Esophagus muscularis mucosa (tissue), 4 donors: ENCODE results near the gene BRAT1. TPM values are rescaled to one million over a fixed set of nuclear protein-coding genes. Genes with fewer than 3 reads are reported as not detected.
A peak's percentile ranks its signal among the peaks of the same experiment; 100 is the strongest.

ENCODE experiments used
- DNase-seq: peaks from one replicate; pipeline ENCODE4 v3.0.0-alpha.2; 2017; ENCODE audit errors: extremely low spot score
- H3K27ac ChIP-seq, 4 donors: fragments of 200-600 bp; sonication (generic); replicated peaks in 1 of 4; 1 replicate in 3 of 4; 2 replicates in 1 of 4; pipeline ENCODE4 v1.5.1; 2016 to 2019; ENCODE audit warnings: mild to moderate bottlenecking in 1 of 4
- H3K27me3 ChIP-seq, 4 donors: fragments of 200-600 bp; sonication (generic); one replicate each; pipeline versions ENCODE4 v1.5.1 to v1.6.0; 2016 to 2019
- H3K36me3 ChIP-seq, 4 donors: fragments of 200-600 bp; sonication (generic); one replicate each; pipeline ENCODE4 v1.5.1; 2016 to 2019
- H3K4me1 ChIP-seq, 4 donors: fragments of 200-600 bp; sonication (generic); one replicate each; pipeline ENCODE4 v1.5.1; 2016 to 2019
- H3K4me3 ChIP-seq, 4 donors: fragments of 200-600 bp; sonication (generic); 1 replicate in 2 of 4; 2 replicates in 2 of 4; pipeline ENCODE4 v1.5.1; 2016 to 2019; ENCODE audit warnings: mild to moderate bottlenecking in 4 of 4, moderate library complexity in 1 of 4
- H3K9me3 ChIP-seq, 4 donors: fragments of 200-600 bp; sonication (generic); 1 replicate in 3 of 4; 2 replicates in 1 of 4; pipeline ENCODE4 v1.5.1; 2016 to 2019
- CTCF ChIP-seq, 3 experiments: fragments of 200-600 bp in 2 of 3; fragments of 450-650 bp in 1 of 3; sonication (generic) in 2 of 3; IDR thresholded peaks; one replicate each; pipeline ENCODE4 v1.5.1; 2017 to 2019; ENCODE audit warnings: antibody characterized with exemption in 3 of 3, mild to moderate bottlenecking in 2 of 3, moderate library complexity in 1 of 3
- EP300 ChIP-seq: sonication (generic); formaldehyde crosslinking; IDR thresholded peaks from one replicate; pipeline ENCODE4 v1.6.1; 2017; ENCODE audit warnings: antibody characterized with exemption
- POLR2A ChIP-seq: fragments of 450-650 bp; IDR thresholded peaks from one replicate; pipeline ENCODE4 v1.6.1; 2017; ENCODE audit warnings: antibody characterized with exemption, moderate library complexity, mild to moderate bottlenecking, low read depth
- POLR2AphosphoS5 ChIP-seq, 2 donors: sonication (generic); formaldehyde crosslinking; IDR thresholded peaks; one replicate each; pipeline ENCODE4 v1.6.1; 2017; ENCODE audit warnings: antibody characterized with exemption in 2 of 2
- WGBS: methylation state at CpG from one replicate; pipeline ENCODE4 v1.1.5; 2018; 5-methylcytosine and 5-hydroxymethylcytosine counted together
- intact Hi-C: fragments of 100-400 bp; cut with DNase I; formaldehyde crosslinking; loops from one replicate; pipeline ENCODE4 v1.15.1; 2023
- total RNA-seq, 4 donors: library from RNA; depleted of rRNA; stranded (reverse); fragments of >200 nt; gene quantifications; one replicate each; pipeline versions ENCODE4 v1.1.0 to v1.2.1, GENCODE V29; 2016

Gene BRAT1
- total RNA-seq, 4 donors from 2014 or later = 22.0 to 43.8 (median 32.7) TPM

- DNase-seq = no peak
- H3K4me3 ChIP-seq = no peak overlapping the region
- 85% methylated on average over 8 of the region's 13 CpGs for WGBS
- intact Hi-C loops = no loop called here
- H3K9me3 ChIP-seq = no peaks in the 10 kb centered on the region
- no peaks in the 10 kb centered on the region for H3K27me3 ChIP-seq
- H3K36me3 ChIP-seq = no peaks in the 10 kb centered on the region
- H3K4me1 ChIP-seq = peaks cover 45 to 56% (median 55%) of the 10 kb centered on the region in 4 donors
- peak overlapping the region in 1 of 4 donors; percentile 53 for H3K27ac ChIP-seq
- TF ChIP-seq CTCF (IDR thresholded peaks at IDR 0.05) (no peak), POLR2AphosphoS5 (IDR thresholded peaks at IDR 0.05) (no peak), POLR2A (no peak), EP300 (no peak)
Measured at GRCh38 chr7:2510130-2510776, 45.1 kb downstream of the BRAT1 start.

- H3K27ac ChIP-seq = no peak overlapping the region
- intact Hi-C loops = no loop called here
- H3K9me3 ChIP-seq = no peaks in the 10 kb centered on the region
- TF ChIP-seq EP300 = no peak
- TF ChIP-seq POLR2A = no peak
- H3K27me3 ChIP-seq = no peaks in the 10 kb centered on the region
- no peak overlapping the region for H3K4me3 ChIP-seq
- H3K4me1 ChIP-seq = peaks cover 45 to 56% (median 55%) of the 10 kb centered on the region in 4 donors
- WGBS = 81% methylated on average over 6 of the region's 23 CpGs
- no peak for DNase-seq
- H3K36me3 ChIP-seq = no peaks in the 10 kb centered on the region
Measured at GRCh38 chr7:2509298-2509906, 45.9 kb downstream of the BRAT1 start.

- peaks cover 0 to 2% (median 0%) of the 10 kb centered on the region in 4 donors for H3K27me3 ChIP-seq
- no peaks in the 10 kb centered on the region for H3K36me3 ChIP-seq
- intact Hi-C loops = no loop called here
- DNase-seq = no peak
- peaks cover 45 to 57% (median 55%) of the 10 kb centered on the region in 4 donors for H3K4me1 ChIP-seq
- peak overlapping the region in 2 of 4 donors; percentile 34 to 53 for H3K27ac ChIP-seq
- H3K9me3 ChIP-seq = no peaks in the 10 kb centered on the region
- H3K4me3 ChIP-seq = no peak overlapping the region
- 68% methylated on average over 40 of the region's 43 CpGs for WGBS
- TF ChIP-seq POLR2A = no peak
- TF ChIP-seq POLR2AphosphoS5 (IDR thresholded peaks at IDR 0.05) = peak in 1 of 2 donors; percentile 56
Measured at GRCh38 chr7:2508327-2509215, 46.8 kb downstream of the BRAT1 start.

- TF ChIP-seq EP300 = no peak
- TF ChIP-seq POLR2A = no peak
- TF ChIP-seq CTCF (IDR thresholded peaks at IDR 0.05) = no peak
- TF ChIP-seq POLR2AphosphoS5 (IDR thresholded peaks at IDR 0.05) = no peak
- Histone ChIP-seq H3K4me1 (peaks cover 45 to 63% (median 54%) of the 10 kb centered on the region in 4 donors), H3K27ac (peak overlapping the region in 1 of 4 donors; percentile 53), H3K27me3 (peaks cover 0 to 8% (median 0%) of the 10 kb centered on the region in 4 donors), H3K9me3 (no peaks in the 10 kb centered on the region), H3K36me3 (no peaks in the 10 kb centered on the region), H3K4me3 (no peak overlapping the region)
- WGBS = 92% methylated on average over 6 of the region's 6 CpGs
- no peak for DNase-seq
- intact Hi-C loops = no loop called here
Measured at GRCh38 chr7:2507917-2508306, 47.4 kb downstream of the BRAT1 start.

- H3K4me3 ChIP-seq = no peak overlapping the region
- DNase-seq = no peak
- H3K4me1 ChIP-seq = peaks cover 42 to 60% (median 49%) of the 10 kb centered on the region in 4 donors
- H3K27me3 ChIP-seq = peaks cover 0 to 14% (median 0%) of the 10 kb centered on the region in 4 donors
- intact Hi-C loops = no loop called here
- no peak overlapping the region for H3K27ac ChIP-seq
- no peaks in the 10 kb centered on the region for H3K9me3 ChIP-seq
- H3K36me3 ChIP-seq = no peaks in the 10 kb centered on the region
- TF ChIP-seq CTCF (IDR thresholded peaks at IDR 0.05) = no peak
- no peak for TF ChIP-seq EP300
- no peak for TF ChIP-seq POLR2A
- TF ChIP-seq POLR2AphosphoS5 (IDR thresholded peaks at IDR 0.05) = no peak
- 76% methylated on average over 24 of the region's 26 CpGs for WGBS
Measured at GRCh38 chr7:2507208-2507916, 48.0 kb downstream of the BRAT1 start.
